NCI-H510A treated with DMSO at 0.1 percent for 48 hours (cell line): ENCODE measurements around the gene PGBD2.
"Not testable (repeated sequence)": the region's sequence is repeated elsewhere in the genome, so short reads cannot be mapped to it uniquely, and the experiment has no call there.

ENCODE experiments used
- DNase-seq: peaks from one replicate; lab custom pipeline; 2025; lab: John Stamatoyannopoulos, UW

Gene PGBD2

GRCh38 chr1:248906009-248906752, at the start of gene PGBD2:
PGBD2 (plus strand) TSS chr1:248906235; CDS start chr1:248913863, 7,628 bp downstream.
- DNase-seq = peak; percentile 72

- DNase-seq = no peak
Observed at GRCh38 chr1:248857201-248857600, 48.8 kb upstream of the PGBD2 start.

GRCh38 chr1:248857749-248858095, 48.3 kb upstream of the PGBD2 start:
- no peak for DNase-seq

- DNase-seq = peak; percentile 55
Observed at GRCh38 chr1:248858096-248858890, 47.7 kb upstream of the PGBD2 start.

GRCh38 chr1:248858891-248859889, 46.8 kb upstream of the PGBD2 start, which contains the start of gene ZNF692:
ZNF692 (minus strand) TSS chr1:248859085; CDS start chr1:248858309, 776 bp downstream.
- DNase-seq = peak; percentile 69

GRCh38 chr1:248860007-248860406, 46.0 kb upstream of the PGBD2 start:
- no peak for DNase-seq

GRCh38 chr1:248861616-248862015, 44.4 kb upstream of the PGBD2 start:
- no peak for DNase-seq

GRCh38 chr1:248862695-248862997, 43.4 kb upstream of the PGBD2 start:
- peak; percentile 28 for DNase-seq

GRCh38 chr1:248862998-248863881, 42.8 kb upstream of the PGBD2 start:
- DNase-seq = peak; percentile 54

- no peak for DNase-seq
Observed at GRCh38 chr1:248871837-248872401, 34.1 kb upstream of the PGBD2 start.

- DNase-seq = peak; percentile 80
Observed at GRCh38 chr1:248872752-248873408, 33.2 kb upstream of the PGBD2 start.

GRCh38 chr1:248873409-248873992, 32.5 kb upstream of the PGBD2 start:
- DNase-seq = peak; percentile 80

GRCh38 chr1:248873993-248874533, 32.0 kb upstream of the PGBD2 start:
- DNase-seq = peak; percentile 71

GRCh38 chr1:248881261-248881660, 24.8 kb upstream of the PGBD2 start:
- DNase-seq = no peak

GRCh38 chr1:248882427-248882826, 23.6 kb upstream of the PGBD2 start:
- not testable (repeated sequence) for DNase-seq

GRCh38 chr1:248884632-248885295, 21.3 kb upstream of the PGBD2 start:
- no peak for DNase-seq

GRCh38 chr1:248885646-248886045, 20.4 kb upstream of the PGBD2 start:
- no peak for DNase-seq

- DNase-seq = no peak
Observed at GRCh38 chr1:248886237-248886895, 19.7 kb upstream of the PGBD2 start.

- not testable (repeated sequence) for DNase-seq
Observed at GRCh38 chr1:248889914-248890243, 16.2 kb upstream of the PGBD2 start.
